Measurements from ENCODE around the gene FES. TPM values are rescaled to one million over a fixed set of nuclear protein-coding genes. Genes with fewer than 3 reads are reported as not detected.

FES gene
- total and polyA plus RNA-seq, 2 donors (not counting 1 experiment from before 2014, with no cell fraction given), result 5.5 to 31.2 TPM

DNA sequence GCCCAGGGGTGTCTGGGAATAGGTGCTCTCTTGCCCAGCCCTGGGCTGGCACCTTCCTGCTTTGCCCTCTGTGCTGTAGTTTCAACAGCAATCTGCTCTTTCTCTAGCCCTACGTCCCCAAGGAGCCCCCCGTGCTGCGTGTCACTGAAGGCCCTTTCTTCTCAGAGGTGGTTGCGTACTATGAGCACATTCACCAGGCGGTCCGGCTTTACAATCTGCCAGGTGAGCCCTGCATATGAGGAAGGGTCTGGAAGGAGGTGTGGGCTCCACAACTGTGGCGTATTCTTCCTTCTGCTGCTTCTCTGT, 28.4 kb downstream of the FES start:
- Histone ChIP-seq H3K4me3 (replicated peaks in 1 of 4; ENCODE audit: control extremely low read depth in 1 of 4, insufficient read depth in 1 of 4, low read depth in 3 of 4, low read length in 4 of 4) (no peak overlapping the region), H3K9ac (ENCODE audit: insufficient read depth, low read length) (no peak overlapping the region), H3K4me2 (ENCODE audit: extremely low read depth, insufficient read depth, low read length) (no peak overlapping the region), H2AFZ (ENCODE audit: low read length) (no peak overlapping the region), H3K79me2 (ENCODE audit: control insufficient read depth, insufficient read depth, low read length) (no peaks in the 10 kb centered on the region), H3K27ac (ENCODE audit: insufficient read depth, low read length) (no peak overlapping the region), H3K4me1 (ENCODE audit: control insufficient read depth, extremely low read depth, insufficient read depth, low read length) (no peaks in the 10 kb centered on the region), H3K27me3 (ENCODE audit: control insufficient read depth, insufficient read depth, low read length) (no peaks in the 10 kb centered on the region), H3K9me3 (ENCODE audit: control insufficient read depth, insufficient read depth, low read depth, low read length) (no peaks in the 10 kb centered on the region), H3K36me3 (ENCODE audit: control insufficient read depth, insufficient read depth, low read length) (peaks cover 17% of the 10 kb centered on the region), H4K20me1 (ENCODE audit: control insufficient read depth, extremely low read depth, insufficient read depth, low read length) (no peaks in the 10 kb centered on the region)
- TF ChIP-seq EZH2 (IDR thresholded peaks at IDR 0.05; ENCODE audit: low read length, missing control alignments), result no peak
- TF ChIP-seq, protein P1, sequence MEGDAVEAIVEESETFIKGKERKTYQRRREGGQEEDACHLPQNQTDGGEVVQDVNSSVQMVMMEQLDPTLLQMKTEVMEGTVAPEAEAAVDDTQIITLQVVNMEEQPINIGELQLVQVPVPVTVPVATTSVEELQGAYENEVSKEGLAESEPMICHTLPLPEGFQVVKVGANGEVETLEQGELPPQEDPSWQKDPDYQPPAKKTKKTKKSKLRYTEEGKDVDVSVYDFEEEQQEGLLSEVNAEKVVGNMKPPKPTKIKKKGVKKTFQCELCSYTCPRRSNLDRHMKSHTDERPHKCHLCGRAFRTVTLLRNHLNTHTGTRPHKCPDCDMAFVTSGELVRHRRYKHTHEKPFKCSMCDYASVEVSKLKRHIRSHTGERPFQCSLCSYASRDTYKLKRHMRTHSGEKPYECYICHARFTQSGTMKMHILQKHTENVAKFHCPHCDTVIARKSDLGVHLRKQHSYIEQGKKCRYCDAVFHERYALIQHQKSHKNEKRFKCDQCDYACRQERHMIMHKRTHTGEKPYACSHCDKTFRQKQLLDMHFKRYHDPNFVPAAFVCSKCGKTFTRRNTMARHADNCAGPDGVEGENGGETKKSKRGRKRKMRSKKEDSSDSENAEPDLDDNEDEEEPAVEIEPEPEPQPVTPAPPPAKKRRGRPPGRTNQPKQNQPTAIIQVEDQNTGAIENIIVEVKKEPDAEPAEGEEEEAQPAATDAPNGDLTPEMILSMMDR (conservative IDR thresholded peaks at IDR 0.05 in 1 of 2, IDR thresholded peaks at IDR 0.05 in 1 of 2; ENCODE audit: low read depth in 1 of 2, low read length in 2 of 2), result no peak
- no peak for DNase-seq (ENCODE audit: low read depth in 2 of 2)

DNA sequence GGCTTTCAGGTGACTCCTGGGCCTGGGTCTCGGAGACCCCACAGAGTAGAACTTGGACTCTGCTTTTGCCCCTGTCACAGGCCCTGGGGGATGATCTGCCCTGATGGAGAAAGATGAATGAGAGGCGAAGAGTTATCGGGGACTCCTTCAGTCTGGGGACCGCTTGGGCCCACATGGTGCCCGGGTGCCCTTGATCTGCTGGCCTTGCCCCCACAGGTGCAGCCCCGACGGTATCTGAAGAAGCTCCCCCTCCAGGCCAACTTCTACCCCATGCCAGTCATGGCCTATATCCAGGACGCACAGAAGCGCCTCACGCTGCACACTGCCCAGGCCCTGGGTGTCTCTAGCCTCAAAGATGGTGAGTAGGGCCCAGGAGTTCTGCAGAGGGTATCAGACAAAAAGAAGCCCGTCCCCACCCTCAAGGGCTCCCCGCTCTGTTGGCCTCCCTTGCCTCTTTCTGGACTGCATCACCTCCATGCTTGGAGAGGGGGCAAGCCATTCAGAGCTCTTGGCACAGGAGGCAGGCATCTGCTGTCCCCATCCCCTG, 29.2 kb downstream of the FES start:
- Histone ChIP-seq H3K4me1 (ENCODE audit: control insufficient read depth, extremely low read depth, insufficient read depth, low read length) (no peaks in the 10 kb centered on the region), H4K20me1 (ENCODE audit: control insufficient read depth, extremely low read depth, insufficient read depth, low read length) (no peaks in the 10 kb centered on the region), H3K27me3 (ENCODE audit: control insufficient read depth, insufficient read depth, low read length) (no peaks in the 10 kb centered on the region), H3K9ac (ENCODE audit: insufficient read depth, low read length) (no peak overlapping the region), H3K9me3 (ENCODE audit: control insufficient read depth, insufficient read depth, low read depth, low read length) (no peaks in the 10 kb centered on the region), H3K4me3 (replicated peaks in 1 of 4; ENCODE audit: control extremely low read depth in 1 of 4, insufficient read depth in 1 of 4, low read depth in 3 of 4, low read length in 4 of 4) (no peak overlapping the region), H3K79me2 (ENCODE audit: control insufficient read depth, insufficient read depth, low read length) (no peaks in the 10 kb centered on the region), H2AFZ (ENCODE audit: low read length) (no peak overlapping the region), H3K4me2 (ENCODE audit: extremely low read depth, insufficient read depth, low read length) (no peak overlapping the region), H3K36me3 (ENCODE audit: control insufficient read depth, insufficient read depth, low read length) (peaks cover 20% of the 10 kb centered on the region), H3K27ac (ENCODE audit: insufficient read depth, low read length) (no peak overlapping the region)
- DNase-seq (ENCODE audit: low read depth in 2 of 2), result no peak
- TF ChIP-seq, protein P1 (conservative IDR thresholded peaks at IDR 0.05 in 1 of 2, IDR thresholded peaks at IDR 0.05 in 1 of 2; ENCODE audit: low read depth in 1 of 2, low read length in 2 of 2), result no peak
- no peak for TF ChIP-seq EZH2 (IDR thresholded peaks at IDR 0.05; ENCODE audit: low read length, missing control alignments)

DNA sequence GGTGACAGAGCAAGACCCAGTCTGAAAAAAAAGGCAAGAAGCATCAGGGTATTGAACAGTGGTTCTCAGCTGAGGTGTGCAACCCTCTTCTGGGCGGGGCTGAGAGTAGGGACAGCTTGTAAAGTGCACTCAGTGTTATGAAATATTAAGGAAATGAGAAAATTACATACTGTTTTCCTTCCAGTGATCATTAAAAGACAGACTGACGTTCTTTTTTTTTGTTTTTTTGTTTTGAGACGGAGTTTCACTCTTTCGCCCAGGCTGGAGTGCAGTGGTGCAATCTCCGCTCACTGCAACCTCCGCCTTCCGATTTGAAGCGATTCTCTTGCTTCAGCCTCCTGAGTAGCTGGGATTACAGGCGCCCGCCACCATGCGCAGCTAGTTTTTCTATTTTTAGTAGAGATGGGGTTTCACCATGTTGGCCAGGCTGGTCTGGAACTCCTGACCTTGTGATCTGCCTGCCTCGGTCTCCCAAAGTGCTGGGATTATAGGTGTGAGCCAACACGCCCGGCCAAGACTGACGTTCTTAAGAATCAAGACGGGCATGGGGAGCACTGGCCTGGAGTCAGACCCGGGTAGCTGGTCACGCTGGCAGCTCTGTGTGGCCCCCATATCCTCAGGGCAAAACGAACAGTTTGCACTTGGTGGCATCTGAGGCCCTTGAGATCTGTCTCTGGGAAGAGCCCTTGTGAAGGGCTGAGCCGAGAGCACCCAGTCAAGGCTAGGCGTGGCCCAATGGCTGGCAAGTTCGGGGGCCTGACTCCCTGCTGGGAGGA, 30.2 kb downstream of the FES start:
- TF ChIP-seq EZH2 (IDR thresholded peaks at IDR 0.05; ENCODE audit: low read length, missing control alignments), result no peak
- TF ChIP-seq, protein P1 (conservative IDR thresholded peaks at IDR 0.05 in 1 of 2, IDR thresholded peaks at IDR 0.05 in 1 of 2; ENCODE audit: low read depth in 1 of 2, low read length in 2 of 2), result no peak
- Histone ChIP-seq H2AFZ (ENCODE audit: low read length) (no peak overlapping the region), H3K4me1 (ENCODE audit: control insufficient read depth, extremely low read depth, insufficient read depth, low read length) (no peaks in the 10 kb centered on the region), H3K9me3 (ENCODE audit: control insufficient read depth, insufficient read depth, low read depth, low read length) (no peaks in the 10 kb centered on the region), H3K27me3 (ENCODE audit: control insufficient read depth, insufficient read depth, low read length) (no peaks in the 10 kb centered on the region), H3K27ac (ENCODE audit: insufficient read depth, low read length) (no peak overlapping the region), H4K20me1 (ENCODE audit: control insufficient read depth, extremely low read depth, insufficient read depth, low read length) (no peaks in the 10 kb centered on the region), H3K4me2 (ENCODE audit: extremely low read depth, insufficient read depth, low read length) (no peak overlapping the region), H3K36me3 (ENCODE audit: control insufficient read depth, insufficient read depth, low read length) (peaks cover 20% of the 10 kb centered on the region), H3K4me3 (replicated peaks in 1 of 4; ENCODE audit: control extremely low read depth in 1 of 4, insufficient read depth in 1 of 4, low read depth in 3 of 4, low read length in 4 of 4) (no peak overlapping the region), H3K79me2 (ENCODE audit: control insufficient read depth, insufficient read depth, low read length) (no peaks in the 10 kb centered on the region), H3K9ac (ENCODE audit: insufficient read depth, low read length) (no peak overlapping the region)
- DNase-seq (ENCODE audit: low read depth in 2 of 2), result no peak
